Measurements from ENCODE around the gene ZBTB43. TPM values are rescaled to one million over a fixed set of nuclear protein-coding genes. Genes with fewer than 3 reads are reported as not detected.

The ZBTB43 gene
- total and polyA plus RNA-seq, 2 experiments from 2014 or later: 9.7 to 11.8 TPM

GRCh38 chr9:126793686-126794417, 11.0 kb upstream of the ZBTB43 start:
- no peaks in the 10 kb centered on the region for H3K36me3 ChIP-seq (ENCODE audit: insufficient read depth)
- H3K36me3 Mint-ChIP-seq (ENCODE audit: low read depth): no peaks in the 10 kb centered on the region
- ATAC-seq: no peak; the same call in 2 of the 3 replicates
- H3K79me2 ChIP-seq (replicated peaks; ENCODE audit: insufficient read depth): no peaks in the 10 kb centered on the region
- DNase-seq (ENCODE audit: low spot score): no peak
- no peak overlapping the region for H3K4me3 ChIP-seq
- H3K27ac ChIP-seq (ENCODE audit: low read depth): no peak overlapping the region
- H3F3A ChIP-seq (replicated peaks; ENCODE audit: low read depth): no peaks in the 10 kb centered on the region
- H3K9me2 ChIP-seq (ENCODE audit: insufficient read depth): no peaks in the 10 kb centered on the region
- no peaks in the 10 kb centered on the region for H4K20me1 ChIP-seq (replicated peaks; ENCODE audit: insufficient read depth)
- H3K27me3 Mint-ChIP-seq (ENCODE audit: insufficient read depth, low read depth, poor library complexity): peaks cover 4% of the 10 kb centered on the region
- H3K4me1 Mint-ChIP-seq: no peaks in the 10 kb centered on the region
- no peak overlapping the region for H3K4me2 ChIP-seq
- H2AFZ ChIP-seq: 0 out of 2 replicates have a peak overlapping the region, but pooled peaks have one; percentile 69
- H3K4me1 ChIP-seq (ENCODE audit: insufficient read depth): no peaks in the 10 kb centered on the region
- peaks cover 7% of the 10 kb centered on the region; the same call in 2 of the 3 replicates for H3K9me3 Mint-ChIP-seq
- H3K27ac Mint-ChIP-seq: no peak overlapping the region
- no peaks in the 10 kb centered on the region for H3K27me3 ChIP-seq (ENCODE audit: insufficient read depth)
- H3K4me3 Mint-ChIP-seq: no peak overlapping the region
- TF ChIP-seq, protein P1, sequence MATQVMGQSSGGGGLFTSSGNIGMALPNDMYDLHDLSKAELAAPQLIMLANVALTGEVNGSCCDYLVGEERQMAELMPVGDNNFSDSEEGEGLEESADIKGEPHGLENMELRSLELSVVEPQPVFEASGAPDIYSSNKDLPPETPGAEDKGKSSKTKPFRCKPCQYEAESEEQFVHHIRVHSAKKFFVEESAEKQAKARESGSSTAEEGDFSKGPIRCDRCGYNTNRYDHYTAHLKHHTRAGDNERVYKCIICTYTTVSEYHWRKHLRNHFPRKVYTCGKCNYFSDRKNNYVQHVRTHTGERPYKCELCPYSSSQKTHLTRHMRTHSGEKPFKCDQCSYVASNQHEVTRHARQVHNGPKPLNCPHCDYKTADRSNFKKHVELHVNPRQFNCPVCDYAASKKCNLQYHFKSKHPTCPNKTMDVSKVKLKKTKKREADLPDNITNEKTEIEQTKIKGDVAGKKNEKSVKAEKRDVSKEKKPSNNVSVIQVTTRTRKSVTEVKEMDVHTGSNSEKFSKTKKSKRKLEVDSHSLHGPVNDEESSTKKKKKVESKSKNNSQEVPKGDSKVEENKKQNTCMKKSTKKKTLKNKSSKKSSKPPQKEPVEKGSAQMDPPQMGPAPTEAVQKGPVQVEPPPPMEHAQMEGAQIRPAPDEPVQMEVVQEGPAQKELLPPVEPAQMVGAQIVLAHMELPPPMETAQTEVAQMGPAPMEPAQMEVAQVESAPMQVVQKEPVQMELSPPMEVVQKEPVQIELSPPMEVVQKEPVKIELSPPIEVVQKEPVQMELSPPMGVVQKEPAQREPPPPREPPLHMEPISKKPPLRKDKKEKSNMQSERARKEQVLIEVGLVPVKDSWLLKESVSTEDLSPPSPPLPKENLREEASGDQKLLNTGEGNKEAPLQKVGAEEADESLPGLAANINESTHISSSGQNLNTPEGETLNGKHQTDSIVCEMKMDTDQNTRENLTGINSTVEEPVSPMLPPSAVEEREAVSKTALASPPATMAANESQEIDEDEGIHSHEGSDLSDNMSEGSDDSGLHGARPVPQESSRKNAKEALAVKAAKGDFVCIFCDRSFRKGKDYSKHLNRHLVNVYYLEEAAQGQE (IDR thresholded peaks at IDR 0.05; ENCODE audit: unreplicated experiment): no peak
- no peak for TF ChIP-seq ZNF114 (CRISPR knock-in tag; IDR thresholded peaks at IDR 0.05)
- no peak for TF ChIP-seq POLR2AphosphoS5 (IDR thresholded peaks at IDR 0.05; ENCODE audit: low read depth)
- TF ChIP-seq ETS1 (IDR thresholded peaks at IDR 0.05): no peak
- no peak for TF ChIP-seq EZH2 (IDR thresholded peaks at IDR 0.05; ENCODE audit: low read depth, unreplicated experiment)
- no peak for TF ChIP-seq CTCF (conservative IDR thresholded peaks at IDR 0.05; ENCODE audit: low read depth in 2 of 2)
- no peak for TF ChIP-seq JUNB (IDR thresholded peaks at IDR 0.05; ENCODE audit: unreplicated experiment)
- no peak for TF ChIP-seq STAT1 (IDR thresholded peaks at IDR 0.05; ENCODE audit: unreplicated experiment)
- TF ChIP-seq CREB1 (CRISPR knock-in tag; IDR thresholded peaks at IDR 0.05; ENCODE audit: low read depth): no peak
- no peak for TF ChIP-seq NANOG (IDR thresholded peaks at IDR 0.05; ENCODE audit: borderline replicate concordance)
- no peak for TF ChIP-seq EZH2phosphoT487 (IDR thresholded peaks at IDR 0.05; ENCODE audit: unreplicated experiment)
- TF ChIP-seq, protein P2, sequence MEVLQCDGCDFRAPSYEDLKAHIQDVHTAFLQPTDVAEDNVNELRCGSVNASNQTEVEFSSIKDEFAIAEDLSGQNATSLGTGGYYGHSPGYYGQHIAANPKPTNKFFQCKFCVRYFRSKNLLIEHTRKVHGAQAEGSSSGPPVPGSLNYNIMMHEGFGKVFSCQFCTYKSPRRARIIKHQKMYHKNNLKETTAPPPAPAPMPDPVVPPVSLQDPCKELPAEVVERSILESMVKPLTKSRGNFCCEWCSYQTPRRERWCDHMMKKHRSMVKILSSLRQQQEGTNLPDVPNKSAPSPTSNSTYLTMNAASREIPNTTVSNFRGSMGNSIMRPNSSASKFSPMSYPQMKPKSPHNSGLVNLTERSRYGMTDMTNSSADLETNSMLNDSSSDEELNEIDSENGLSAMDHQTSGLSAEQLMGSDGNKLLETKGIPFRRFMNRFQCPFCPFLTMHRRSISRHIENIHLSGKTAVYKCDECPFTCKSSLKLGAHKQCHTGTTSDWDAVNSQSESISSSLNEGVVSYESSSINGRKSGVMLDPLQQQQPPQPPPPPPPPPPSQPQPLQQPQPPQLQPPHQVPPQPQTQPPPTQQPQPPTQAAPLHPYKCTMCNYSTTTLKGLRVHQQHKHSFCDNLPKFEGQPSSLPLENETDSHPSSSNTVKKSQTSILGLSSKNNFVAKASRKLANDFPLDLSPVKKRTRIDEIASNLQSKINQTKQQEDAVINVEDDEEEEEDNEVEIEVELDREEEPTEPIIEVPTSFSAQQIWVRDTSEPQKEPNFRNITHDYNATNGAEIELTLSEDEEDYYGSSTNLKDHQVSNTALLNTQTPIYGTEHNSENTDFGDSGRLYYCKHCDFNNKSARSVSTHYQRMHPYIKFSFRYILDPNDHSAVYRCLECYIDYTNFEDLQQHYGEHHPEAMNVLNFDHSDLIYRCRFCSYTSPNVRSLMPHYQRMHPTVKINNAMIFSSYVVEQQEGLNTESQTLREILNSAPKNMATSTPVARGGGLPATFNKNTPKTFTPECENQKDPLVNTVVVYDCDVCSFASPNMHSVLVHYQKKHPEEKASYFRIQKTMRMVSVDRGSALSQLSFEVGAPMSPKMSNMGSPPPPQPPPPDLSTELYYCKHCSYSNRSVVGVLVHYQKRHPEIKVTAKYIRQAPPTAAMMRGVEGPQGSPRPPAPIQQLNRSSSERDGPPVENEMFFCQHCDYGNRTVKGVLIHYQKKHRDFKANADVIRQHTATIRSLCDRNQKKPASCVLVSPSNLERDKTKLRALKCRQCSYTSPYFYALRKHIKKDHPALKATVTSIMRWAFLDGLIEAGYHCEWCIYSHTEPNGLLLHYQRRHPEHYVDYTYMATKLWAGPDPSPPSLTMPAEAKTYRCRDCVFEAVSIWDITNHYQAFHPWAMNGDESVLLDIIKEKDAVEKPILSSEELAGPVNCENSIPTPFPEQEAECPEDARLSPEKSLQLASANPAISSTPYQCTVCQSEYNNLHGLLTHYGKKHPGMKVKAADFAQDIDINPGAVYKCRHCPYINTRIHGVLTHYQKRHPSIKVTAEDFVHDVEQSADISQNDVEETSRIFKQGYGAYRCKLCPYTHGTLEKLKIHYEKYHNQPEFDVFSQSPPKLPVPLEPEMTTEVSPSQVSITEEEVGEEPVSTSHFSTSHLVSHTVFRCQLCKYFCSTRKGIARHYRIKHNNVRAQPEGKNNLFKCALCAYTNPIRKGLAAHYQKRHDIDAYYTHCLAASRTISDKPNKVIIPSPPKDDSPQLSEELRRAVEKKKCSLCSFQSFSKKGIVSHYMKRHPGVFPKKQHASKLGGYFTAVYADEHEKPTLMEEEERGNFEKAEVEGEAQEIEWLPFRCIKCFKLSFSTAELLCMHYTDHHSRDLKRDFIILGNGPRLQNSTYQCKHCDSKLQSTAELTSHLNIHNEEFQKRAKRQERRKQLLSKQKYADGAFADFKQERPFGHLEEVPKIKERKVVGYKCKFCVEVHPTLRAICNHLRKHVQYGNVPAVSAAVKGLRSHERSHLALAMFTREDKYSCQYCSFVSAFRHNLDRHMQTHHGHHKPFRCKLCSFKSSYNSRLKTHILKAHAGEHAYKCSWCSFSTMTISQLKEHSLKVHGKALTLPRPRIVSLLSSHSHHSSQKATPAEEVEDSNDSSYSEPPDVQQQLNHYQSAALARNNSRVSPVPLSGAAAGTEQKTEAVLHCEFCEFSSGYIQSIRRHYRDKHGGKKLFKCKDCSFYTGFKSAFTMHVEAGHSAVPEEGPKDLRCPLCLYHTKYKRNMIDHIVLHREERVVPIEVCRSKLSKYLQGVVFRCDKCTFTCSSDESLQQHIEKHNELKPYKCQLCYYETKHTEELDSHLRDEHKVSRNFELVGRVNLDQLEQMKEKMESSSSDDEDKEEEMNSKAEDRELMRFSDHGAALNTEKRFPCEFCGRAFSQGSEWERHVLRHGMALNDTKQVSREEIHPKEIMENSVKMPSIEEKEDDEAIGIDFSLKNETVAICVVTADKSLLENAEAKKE (CRISPR knock-in tag; IDR thresholded peaks at IDR 0.05): no peak
- TF ChIP-seq ZNF331 (CRISPR knock-in tag; IDR thresholded peaks at IDR 0.05; ENCODE audit: low read depth): no peak

Measured in GM23338 (cell line).